Activated T-helper 17 cell treated with anti-CD3 and anti-CD28 coated beads, Interleukin-2, amount 50 U/mL, for 72 hours (primary cell): Measurements from ENCODE around the gene WDR27. TPM values are rescaled to one million over a fixed set of nuclear protein-coding genes. Genes with fewer than 3 reads are reported as not detected.

Experiments
- ATAC-seq: fragments of 150-1000 bp; cut with Tn5 transposase; replicated peaks from 2 replicates; pipeline ENCODE4 v1.10.0; 2021; ENCODE audit warnings: mild to moderate bottlenecking, moderate library complexity
- H3K27ac Mint-ChIP-seq: one replicate; pipeline ENCODE4 v1.8.0; 2022; ENCODE audit warnings: mixed read lengths
- H3K27me3 Mint-ChIP-seq: one replicate; pipeline ENCODE4 v1.8.0; 2022; ENCODE audit warnings: mixed read lengths
- H3K36me3 Mint-ChIP-seq: one replicate; pipeline ENCODE4 v1.8.0; 2022; ENCODE audit warnings: low read depth, mild to moderate bottlenecking, mixed read lengths
- H3K4me1 Mint-ChIP-seq: one replicate; pipeline ENCODE4 v1.8.0; 2022; ENCODE audit warnings: mixed read lengths
- H3K4me3 Mint-ChIP-seq: one replicate; pipeline ENCODE4 v1.8.0; 2022; ENCODE audit warnings: mild to moderate bottlenecking, mixed read lengths
- H3K9me3 Mint-ChIP-seq: one replicate; pipeline ENCODE4 v1.8.0; 2022; ENCODE audit warnings: mixed read lengths
- total RNA-seq, 2 donors: library from RNA; stranded (reverse); gene quantifications; one replicate each; pipeline ENCODE4 v1.2.3, GENCODE V29; 2022

WDR27 gene
- total RNA-seq, 2 donors from 2014 or later: 38.3 to 39.9 TPM

DNA sequence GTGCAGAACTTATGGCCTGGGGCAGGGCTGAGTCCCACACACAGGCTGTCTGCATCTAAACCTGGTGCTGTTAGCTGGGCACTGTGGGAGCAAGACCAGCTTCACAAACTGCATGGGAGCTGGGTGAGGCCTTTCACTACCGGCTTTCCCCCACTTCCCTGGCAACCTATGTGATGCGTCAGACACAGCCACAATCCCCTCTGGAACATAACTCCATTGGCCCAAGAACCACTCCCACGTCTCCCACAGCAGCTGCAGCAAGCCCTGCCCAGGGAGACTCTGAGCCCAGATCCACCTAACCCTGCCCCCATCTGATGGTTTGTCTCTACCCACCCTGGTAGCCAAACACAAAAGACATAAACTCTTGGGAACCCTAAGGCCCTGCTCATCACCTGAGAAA lies 9.3 kb downstream of the WDR27 start:
- ATAC-seq: no peak
- peaks cover 3% of the 10 kb centered on the region for H3K9me3 Mint-ChIP-seq
- H3K27me3 Mint-ChIP-seq: no peaks in the 10 kb centered on the region
- no peak overlapping the region for H3K4me3 Mint-ChIP-seq
- no peak overlapping the region for H3K27ac Mint-ChIP-seq
- H3K4me1 Mint-ChIP-seq: peaks cover 3% of the 10 kb centered on the region
- peaks cover 15% of the 10 kb centered on the region for H3K36me3 Mint-ChIP-seq

DNA sequence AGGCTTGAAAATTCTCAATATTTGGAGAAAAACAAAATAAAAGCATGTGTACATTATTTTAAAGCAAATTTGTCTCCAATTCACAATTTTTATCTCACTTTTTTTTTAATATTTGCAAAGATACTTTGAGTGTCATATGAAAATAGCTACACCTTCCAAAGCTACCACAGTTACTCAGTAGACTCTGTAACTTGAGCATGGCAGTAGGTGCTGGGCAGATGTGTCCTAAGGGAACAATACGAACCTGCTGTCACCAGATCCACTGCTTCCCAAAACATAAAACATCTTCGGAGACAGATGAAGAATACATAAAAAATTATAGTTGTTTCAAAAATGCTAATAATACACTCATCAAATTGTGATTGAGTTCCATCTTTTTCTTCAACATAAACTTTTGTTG lies 10.6 kb downstream of the WDR27 start:
- H3K27ac Mint-ChIP-seq: no peak overlapping the region
- H3K9me3 Mint-ChIP-seq: peaks cover 7% of the 10 kb centered on the region
- no peaks in the 10 kb centered on the region for H3K27me3 Mint-ChIP-seq
- H3K36me3 Mint-ChIP-seq: peaks cover 28% of the 10 kb centered on the region
- no peak for ATAC-seq
- peaks cover 3% of the 10 kb centered on the region for H3K4me1 Mint-ChIP-seq
- no peak overlapping the region for H3K4me3 Mint-ChIP-seq

DNA sequence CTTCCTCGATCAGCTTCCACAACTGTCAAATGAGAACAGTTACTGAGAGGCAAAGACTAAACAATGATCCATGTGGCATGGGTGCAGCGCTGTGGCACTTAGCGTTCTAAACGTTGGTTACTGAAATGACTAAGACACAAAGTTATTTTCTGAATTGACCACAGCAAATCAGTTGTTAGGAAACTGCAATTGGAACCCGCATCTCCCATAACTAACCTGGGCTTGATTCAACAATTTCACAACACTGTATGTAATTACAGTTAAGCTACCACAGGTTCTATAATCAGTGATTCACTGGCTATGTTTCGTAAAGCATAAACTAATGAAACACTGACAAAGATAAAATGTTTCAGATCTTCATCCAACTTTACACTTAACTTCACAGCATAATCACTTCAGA lies 12.5 kb downstream of the WDR27 start:
- Mint-ChIP-seq H3K36me3 (peaks cover 44% of the 10 kb centered on the region), H3K27me3 (no peaks in the 10 kb centered on the region), H3K4me3 (no peak overlapping the region), H3K4me1 (peaks cover 7% of the 10 kb centered on the region), H3K27ac (no peak overlapping the region), H3K9me3 (peaks cover 11% of the 10 kb centered on the region)
- ATAC-seq: peak; percentile 26

DNA sequence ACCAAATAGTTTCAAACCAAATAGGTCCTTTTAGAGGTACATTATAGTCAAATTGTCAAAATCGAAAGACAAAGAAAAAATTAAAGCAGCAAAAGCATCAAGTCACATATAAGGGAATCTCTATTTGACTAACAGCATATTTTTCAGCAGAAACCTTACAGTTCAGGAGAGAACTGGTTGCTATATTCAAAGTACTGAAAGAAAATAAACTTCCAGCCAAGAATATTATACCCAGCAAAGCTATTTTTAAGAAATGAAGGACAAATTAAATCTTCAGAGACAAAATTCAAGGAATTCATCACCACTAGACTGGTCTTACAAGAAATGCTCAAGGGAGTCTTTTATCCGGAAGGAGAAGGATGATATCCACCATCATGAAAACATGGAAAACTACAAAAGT lies 16.0 kb downstream of the WDR27 start:
- H3K36me3 Mint-ChIP-seq: peaks cover 65% of the 10 kb centered on the region
- H3K4me1 Mint-ChIP-seq: peaks cover 13% of the 10 kb centered on the region
- no peak overlapping the region for H3K27ac Mint-ChIP-seq
- no peak for ATAC-seq
- no peaks in the 10 kb centered on the region for H3K27me3 Mint-ChIP-seq
- H3K4me3 Mint-ChIP-seq: no peak overlapping the region
- H3K9me3 Mint-ChIP-seq: peaks cover 11% of the 10 kb centered on the region

DNA sequence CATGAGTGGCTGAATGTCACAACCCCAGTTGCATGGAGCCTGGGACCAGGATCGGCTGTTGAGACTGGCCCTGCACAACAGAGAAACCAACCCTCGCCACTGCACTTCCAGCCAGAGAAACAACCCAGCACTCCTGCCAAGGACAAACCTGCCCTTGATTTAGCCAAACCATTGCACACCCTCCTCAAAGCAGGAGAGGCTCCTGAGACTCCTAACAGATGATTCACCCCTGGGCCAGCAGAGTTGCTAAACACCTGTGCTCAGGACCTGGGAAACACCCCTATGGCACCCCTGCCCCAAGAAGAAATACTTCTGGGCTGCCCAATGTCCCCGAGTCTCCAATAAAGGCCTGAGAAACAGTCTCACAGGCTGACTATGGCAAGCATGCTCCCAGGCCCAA lies 17.8 kb downstream of the WDR27 start:
- peaks cover 8% of the 10 kb centered on the region for H3K9me3 Mint-ChIP-seq
- peaks cover 79% of the 10 kb centered on the region for H3K36me3 Mint-ChIP-seq
- H3K4me3 Mint-ChIP-seq: no peak overlapping the region
- no peak overlapping the region for H3K27ac Mint-ChIP-seq
- no peak for ATAC-seq
- no peaks in the 10 kb centered on the region for H3K27me3 Mint-ChIP-seq
- H3K4me1 Mint-ChIP-seq: peaks cover 9% of the 10 kb centered on the region

DNA sequence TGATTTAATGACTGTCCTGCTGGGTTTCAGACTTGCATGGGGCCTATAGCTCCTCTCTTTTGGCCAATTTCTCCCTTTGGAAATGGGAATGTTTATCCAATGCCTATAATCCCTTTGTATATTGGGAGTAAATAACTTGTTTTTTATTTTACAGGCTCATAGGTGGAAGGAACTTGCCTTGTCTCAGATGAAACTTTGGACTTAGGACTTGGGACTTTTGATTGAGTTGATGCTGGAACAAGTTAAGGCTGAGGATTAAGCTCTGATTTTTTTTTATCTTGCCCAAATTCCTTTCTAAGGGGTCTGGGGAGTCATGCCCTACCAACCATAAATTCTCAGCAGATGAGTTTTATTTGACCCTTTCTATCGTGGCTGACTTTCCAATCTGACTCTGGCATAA lies 23.5 kb downstream of the WDR27 start:
- H3K27me3 Mint-ChIP-seq: no peaks in the 10 kb centered on the region
- peaks cover 3% of the 10 kb centered on the region for H3K4me1 Mint-ChIP-seq
- ATAC-seq: no peak
- no peak overlapping the region for H3K27ac Mint-ChIP-seq
- no peaks in the 10 kb centered on the region for H3K9me3 Mint-ChIP-seq
- H3K36me3 Mint-ChIP-seq: peaks cover 47% of the 10 kb centered on the region
- H3K4me3 Mint-ChIP-seq: no peak overlapping the region

DNA sequence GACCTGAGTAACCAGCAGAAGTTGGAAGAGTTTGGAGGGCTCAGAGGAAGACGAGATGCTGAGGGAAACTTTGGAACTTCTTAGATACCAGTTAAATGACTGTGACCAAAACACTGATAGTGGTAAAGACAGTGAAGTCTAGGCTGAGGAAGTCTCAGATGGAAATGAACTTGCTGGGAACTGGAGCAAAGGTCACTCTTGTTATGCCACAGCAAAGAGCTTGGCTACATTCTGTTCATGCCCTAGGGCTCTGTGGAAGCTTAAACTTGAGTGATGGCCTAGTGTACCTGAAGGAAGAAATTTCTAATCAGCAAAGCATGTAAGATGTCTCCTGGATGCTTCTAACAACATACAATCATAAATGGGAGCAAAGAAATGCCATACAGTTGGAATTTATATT lies 24.7 kb downstream of the WDR27 start:
- no peaks in the 10 kb centered on the region for H3K27me3 Mint-ChIP-seq
- H3K9me3 Mint-ChIP-seq: no peaks in the 10 kb centered on the region
- no peak overlapping the region for H3K27ac Mint-ChIP-seq
- H3K4me1 Mint-ChIP-seq: no peaks in the 10 kb centered on the region
- no peak overlapping the region for H3K4me3 Mint-ChIP-seq
- ATAC-seq: no peak
- H3K36me3 Mint-ChIP-seq: peaks cover 39% of the 10 kb centered on the region

DNA sequence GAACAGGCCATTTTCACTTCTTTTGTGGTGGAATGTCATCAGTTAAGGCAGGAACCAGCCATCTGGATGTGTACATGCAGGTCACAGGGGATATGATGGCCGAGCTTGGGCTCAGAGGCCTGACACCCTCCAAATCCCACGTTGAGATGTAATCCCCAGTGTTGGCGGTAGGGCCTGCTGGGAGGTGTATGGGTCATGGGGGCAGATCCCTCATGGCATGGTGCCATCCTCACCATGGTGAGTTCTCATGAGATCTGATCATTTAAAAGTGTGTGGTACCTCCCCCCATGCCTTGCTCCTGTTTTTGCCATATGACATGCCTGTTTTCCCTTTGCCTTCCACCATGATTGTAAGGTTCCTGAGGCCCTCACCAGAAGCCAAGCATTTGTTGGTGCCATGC lies 26.8 kb downstream of the WDR27 start:
- H3K27me3 Mint-ChIP-seq: no peaks in the 10 kb centered on the region
- no peak overlapping the region for H3K4me3 Mint-ChIP-seq
- H3K4me1 Mint-ChIP-seq: no peaks in the 10 kb centered on the region
- no peaks in the 10 kb centered on the region for H3K9me3 Mint-ChIP-seq
- no peak overlapping the region for H3K27ac Mint-ChIP-seq
- peaks cover 30% of the 10 kb centered on the region for H3K36me3 Mint-ChIP-seq
- ATAC-seq: no peak

DNA sequence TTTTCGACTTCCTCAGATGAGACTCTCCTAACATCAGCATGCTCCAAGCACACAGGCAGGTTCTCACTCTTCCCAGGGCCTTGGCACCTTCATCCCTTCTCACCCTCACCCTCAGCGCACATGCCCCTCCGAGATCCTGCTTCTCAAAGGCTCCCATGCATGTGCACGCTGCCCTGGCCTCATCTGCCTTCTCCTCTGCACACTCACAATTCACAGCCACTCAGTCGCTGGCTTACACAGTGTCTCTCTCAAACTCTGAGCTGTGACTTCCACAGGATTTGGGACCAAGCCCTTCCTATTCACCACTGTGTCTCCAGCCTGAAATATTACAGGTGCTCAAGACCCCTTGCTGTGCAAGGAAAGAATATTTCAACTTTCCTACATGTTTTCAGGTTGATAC lies 30.3 kb downstream of the WDR27 start:
- no peak overlapping the region for H3K4me3 Mint-ChIP-seq
- H3K9me3 Mint-ChIP-seq: no peaks in the 10 kb centered on the region
- ATAC-seq: no peak

DNA sequence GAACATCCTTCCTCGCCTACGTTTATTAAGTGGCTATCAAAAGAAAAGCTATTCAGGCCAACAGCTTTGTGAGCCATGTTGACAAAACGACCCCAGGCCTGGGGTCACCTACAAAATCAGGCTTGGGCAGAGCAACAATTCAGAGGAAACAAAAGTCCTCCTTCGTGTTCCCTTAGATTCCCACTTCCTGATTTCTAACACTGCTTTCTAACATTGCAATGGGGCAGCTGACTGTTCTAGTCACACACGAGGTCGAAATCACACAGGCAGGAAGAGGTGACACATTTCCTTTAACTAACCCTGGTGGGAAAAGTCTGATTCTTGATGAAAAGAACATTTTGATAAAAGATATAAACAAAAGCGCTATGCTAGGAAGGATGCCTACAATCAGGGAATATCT lies 31.9 kb downstream of the WDR27 start:
- H3K4me1 Mint-ChIP-seq: no peaks in the 10 kb centered on the region
- no peak overlapping the region for H3K4me3 Mint-ChIP-seq
- peaks cover 44% of the 10 kb centered on the region for H3K36me3 Mint-ChIP-seq
- H3K9me3 Mint-ChIP-seq: no peaks in the 10 kb centered on the region
- ATAC-seq: no peak
- H3K27ac Mint-ChIP-seq: peak overlapping the region; percentile 53
- H3K27me3 Mint-ChIP-seq: no peaks in the 10 kb centered on the region

More for the DNA sequence above, 30.3 kb downstream of the WDR27 start:
- Mint-ChIP-seq H3K27ac (peak overlapping the region; percentile 39), H3K27me3 (no peaks in the 10 kb centered on the region), H3K36me3 (peaks cover 37% of the 10 kb centered on the region), H3K4me1 (no peaks in the 10 kb centered on the region)

DNA sequence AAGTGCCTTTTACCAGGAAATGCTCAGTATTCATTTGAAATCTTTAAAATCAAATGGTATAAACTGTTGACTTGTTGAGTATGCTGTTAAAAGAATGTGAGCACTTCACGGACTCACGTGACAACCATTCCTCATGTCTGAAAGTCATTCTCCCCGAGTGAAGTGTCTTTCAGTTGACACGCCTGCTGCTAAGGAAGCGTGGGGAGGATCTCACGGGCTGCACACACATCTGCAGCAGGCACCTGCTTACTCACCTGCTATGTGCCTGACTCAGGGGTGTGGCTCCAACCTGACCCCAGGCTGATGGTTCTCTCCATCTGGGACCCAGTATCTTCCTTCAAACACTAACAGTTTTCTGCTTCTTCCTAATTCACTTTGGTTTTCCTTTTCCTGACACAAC lies 32.7 kb downstream of the WDR27 start:
- no peaks in the 10 kb centered on the region for H3K27me3 Mint-ChIP-seq
- no peaks in the 10 kb centered on the region for H3K4me1 Mint-ChIP-seq
- H3K9me3 Mint-ChIP-seq: no peaks in the 10 kb centered on the region
- H3K36me3 Mint-ChIP-seq: peaks cover 40% of the 10 kb centered on the region
- H3K27ac Mint-ChIP-seq: no peak overlapping the region
- ATAC-seq: no peak
- no peak overlapping the region for H3K4me3 Mint-ChIP-seq

DNA sequence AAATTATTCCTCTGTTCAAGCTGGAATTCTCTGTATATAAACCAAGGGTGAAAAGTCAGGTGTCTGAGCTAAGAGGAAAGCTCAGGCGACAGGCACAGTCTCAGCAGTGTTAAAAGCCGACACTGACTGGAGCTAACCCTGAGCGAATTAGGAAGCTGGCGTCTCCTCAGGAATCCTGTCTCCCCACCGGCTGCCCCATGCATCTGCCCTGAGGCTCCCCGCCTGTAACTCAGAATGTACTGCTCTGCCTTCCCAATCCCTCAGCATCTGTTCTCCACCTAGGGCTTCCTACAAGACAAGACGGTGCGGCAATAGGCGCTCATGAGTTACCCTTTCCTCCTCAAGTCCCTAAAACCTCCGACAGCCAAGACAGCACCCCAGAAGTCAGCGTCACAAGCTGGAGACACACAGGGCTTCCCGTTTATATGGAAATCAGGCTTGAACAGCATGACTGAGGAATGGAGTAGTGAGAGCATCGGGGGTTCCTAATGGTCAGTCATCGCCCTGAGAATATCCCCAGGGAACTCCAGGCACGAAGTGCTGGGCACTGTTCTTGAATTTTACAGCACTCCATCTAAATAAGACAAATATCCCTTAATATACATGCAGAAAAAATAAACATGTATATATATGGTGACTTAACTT lies 33.5 kb downstream of the WDR27 start:
- Mint-ChIP-seq H3K27me3 (no peaks in the 10 kb centered on the region), H3K36me3 (peaks cover 46% of the 10 kb centered on the region), H3K9me3 (no peaks in the 10 kb centered on the region), H3K27ac (no peak overlapping the region), H3K4me1 (no peaks in the 10 kb centered on the region), H3K4me3 (no peak overlapping the region)
- ATAC-seq: no peak

DNA sequence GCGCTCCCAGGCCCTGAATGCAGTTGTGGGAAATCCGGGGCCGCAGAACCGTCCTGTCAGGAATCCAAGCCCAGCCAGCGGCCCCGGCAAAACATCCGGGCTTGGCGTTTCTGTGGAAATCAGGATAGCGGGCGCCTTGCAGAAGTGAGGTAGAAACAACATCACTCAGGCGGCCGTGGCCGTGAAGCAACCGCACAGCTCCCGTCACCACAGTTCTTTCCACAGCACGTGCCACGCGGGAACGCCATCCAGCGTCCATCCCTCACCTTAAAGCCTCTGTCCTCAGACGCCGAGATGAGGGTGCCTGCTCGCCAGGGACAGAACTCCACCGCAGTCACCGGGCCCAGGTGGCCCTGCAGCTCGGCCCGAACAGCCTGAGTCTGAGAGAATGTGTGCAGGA lies 34.1 kb downstream of the WDR27 start:
- Mint-ChIP-seq H3K4me3 (no peak overlapping the region), H3K4me1 (no peaks in the 10 kb centered on the region), H3K9me3 (no peaks in the 10 kb centered on the region), H3K27me3 (no peaks in the 10 kb centered on the region), H3K36me3 (peaks cover 51% of the 10 kb centered on the region), H3K27ac (no peak overlapping the region)
- no peak for ATAC-seq

DNA sequence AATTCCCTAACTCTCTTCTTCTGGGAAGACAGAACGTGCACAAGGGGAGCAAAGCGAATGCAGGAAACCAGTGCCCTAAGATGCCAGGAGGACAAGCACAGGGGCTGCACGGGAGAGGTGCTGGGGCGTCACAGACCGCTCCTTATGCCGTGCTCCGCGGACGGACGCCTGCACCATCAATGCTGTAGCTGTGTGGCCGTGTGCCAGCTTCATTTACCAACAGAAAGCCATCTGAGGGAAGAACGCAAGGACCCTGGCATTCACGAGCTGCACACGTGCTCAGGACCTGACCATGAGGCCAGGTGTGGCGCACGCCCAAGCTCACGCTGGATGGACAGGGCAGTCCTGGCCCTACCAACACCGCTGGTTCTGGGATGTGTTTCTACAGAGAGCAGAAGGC lies 35.4 kb downstream of the WDR27 start:
- Mint-ChIP-seq H3K27ac (no peak overlapping the region), H3K9me3 (no peaks in the 10 kb centered on the region), H3K4me3 (no peak overlapping the region), H3K4me1 (no peaks in the 10 kb centered on the region), H3K36me3 (peaks cover 43% of the 10 kb centered on the region), H3K27me3 (no peaks in the 10 kb centered on the region)
- no peak for ATAC-seq

DNA sequence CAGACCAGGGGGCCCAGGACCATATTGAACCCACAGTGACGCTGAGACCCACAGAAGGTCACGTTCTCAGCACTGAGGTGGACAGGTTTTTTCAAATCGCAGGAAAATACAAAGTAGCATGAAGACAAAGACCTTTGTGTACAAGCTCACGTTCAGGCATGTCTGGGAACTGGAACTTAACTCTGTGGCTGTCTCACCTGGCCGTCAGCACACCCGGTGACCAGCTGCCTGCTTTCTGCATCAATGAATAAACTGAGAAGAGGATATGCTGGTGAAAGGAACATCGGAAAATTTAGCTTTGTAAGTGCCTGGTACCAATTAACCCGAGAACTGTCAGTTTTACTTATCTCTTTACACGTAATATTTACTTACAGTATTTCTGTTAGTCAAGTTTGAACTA lies 36.5 kb downstream of the WDR27 start:
- Mint-ChIP-seq H3K9me3 (no peaks in the 10 kb centered on the region), H3K27ac (no peak overlapping the region), H3K4me1 (no peaks in the 10 kb centered on the region), H3K27me3 (no peaks in the 10 kb centered on the region), H3K36me3 (peaks cover 41% of the 10 kb centered on the region), H3K4me3 (no peak overlapping the region)
- no peak for ATAC-seq

DNA sequence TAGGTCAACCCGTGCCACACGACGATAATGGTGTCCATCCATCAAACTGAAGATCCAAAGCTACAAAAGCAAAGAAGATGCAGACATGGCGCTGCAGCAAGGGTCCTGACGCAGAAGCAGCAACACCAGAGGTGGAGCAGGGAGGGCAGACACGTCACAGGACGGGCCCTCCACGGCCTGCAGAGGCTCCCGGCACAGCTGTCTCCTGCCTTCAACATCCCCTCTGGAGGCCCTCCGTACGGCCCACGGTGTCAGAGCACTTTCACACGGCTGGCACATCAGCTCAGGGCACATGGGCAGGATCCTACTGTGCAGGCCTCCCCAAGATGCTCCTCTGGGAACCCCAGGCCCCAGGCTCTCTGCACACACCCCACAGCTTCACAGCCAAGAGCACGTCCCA lies 37.6 kb downstream of the WDR27 start:
- no peak for ATAC-seq
- Mint-ChIP-seq H3K4me3 (no peak overlapping the region), H3K9me3 (no peaks in the 10 kb centered on the region), H3K27ac (no peak overlapping the region), H3K4me1 (no peaks in the 10 kb centered on the region), H3K36me3 (peaks cover 46% of the 10 kb centered on the region), H3K27me3 (no peaks in the 10 kb centered on the region)
